GM18861 (cell line): ENCODE measurements around the gene ARFGEF3.
"Not testable (repeated sequence)": the region's sequence is repeated elsewhere in the genome, so short reads cannot be mapped to it uniquely, and the experiment has no call there.

Experiments
- ATAC-seq: cut with Tn5 transposase; IDR thresholded peaks from one replicate; pipeline ENCODE4 v1.9.1; 2021; ENCODE audit not compliant: unreplicated experiment

ARFGEF3 gene

DNA sequence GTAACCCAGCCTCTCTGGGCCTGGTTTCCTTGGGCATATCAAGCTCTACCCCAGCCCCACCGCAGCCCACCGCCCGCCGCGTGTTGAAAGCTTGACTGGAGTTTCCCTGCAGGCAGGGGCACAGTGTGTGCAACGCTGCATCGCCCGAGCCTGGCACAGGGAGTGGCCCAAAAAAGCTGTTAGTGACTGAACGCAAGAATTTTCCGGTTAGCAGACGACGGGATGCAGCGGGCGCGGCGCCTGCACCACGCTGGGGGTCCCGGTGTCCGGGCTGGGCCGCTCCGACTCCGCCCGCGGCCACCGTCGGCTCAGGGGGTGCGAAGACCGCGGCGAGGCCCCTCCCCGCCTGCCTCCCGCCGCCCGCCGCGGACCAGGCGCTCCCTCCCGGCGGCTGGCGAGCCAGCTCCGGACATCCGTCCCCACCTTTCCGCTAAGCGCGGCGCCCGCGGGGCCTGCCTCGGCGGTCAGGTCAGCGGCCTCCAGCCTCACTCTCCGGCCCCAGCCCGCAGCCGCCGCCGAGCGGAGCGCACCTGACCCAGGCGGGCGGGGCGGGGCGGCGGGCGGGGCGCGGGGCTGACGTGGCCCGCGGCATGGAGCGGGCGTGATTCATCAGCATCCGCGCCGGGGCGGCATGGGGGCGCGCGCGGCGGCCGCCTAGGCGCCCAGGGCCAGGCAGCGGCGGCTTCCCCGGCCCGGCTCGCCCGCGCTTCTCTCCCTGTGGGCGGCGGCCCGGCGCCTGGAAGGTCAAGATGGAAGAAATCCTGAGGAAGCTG lies at the start of gene ARFGEF3:
Gene ARFGEF3, plus strand, starts transcription at position 602 of the 773 bp plus-strand sequence. Its CDS starts 148 bp downstream, at position 750.
- no peak for ATAC-seq

DNA sequence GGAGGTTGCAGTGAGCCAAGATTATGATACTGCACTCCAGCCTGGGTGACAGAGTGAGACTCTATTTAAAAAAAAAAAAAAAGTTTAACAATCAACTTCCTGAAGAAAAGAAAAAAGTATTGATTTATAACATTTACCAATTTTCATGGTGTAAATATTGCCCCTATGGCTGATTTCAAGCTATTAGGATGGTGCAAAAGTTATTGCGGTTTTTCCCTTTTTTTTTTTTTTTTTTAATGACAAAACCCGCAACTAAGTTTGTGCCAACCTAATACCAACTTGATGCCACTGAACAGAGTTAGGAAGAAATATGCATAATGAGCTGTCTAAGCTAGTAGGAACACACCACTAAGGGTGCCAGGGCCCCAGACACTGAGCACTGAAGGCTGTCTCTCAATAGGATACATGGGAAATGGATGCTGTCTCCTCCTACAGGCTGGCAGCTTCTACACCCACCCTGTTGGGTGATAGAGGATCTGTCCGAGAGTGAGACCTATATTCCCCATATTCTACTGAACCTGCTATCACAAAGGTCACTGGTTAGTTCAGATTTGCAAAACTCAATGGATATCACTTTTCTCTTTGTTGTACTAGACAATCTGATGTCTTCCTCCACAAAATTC lies 48.0 kb upstream of the ARFGEF3 start:
- no peak for ATAC-seq

GRCh38 chr6:138115201-138115600 lies 46.5 kb upstream of the ARFGEF3 start:
- no peak for ATAC-seq

GRCh38 chr6:138115877-138116660 lies 45.7 kb upstream of the ARFGEF3 start:
- ATAC-seq, result no peak

DNA sequence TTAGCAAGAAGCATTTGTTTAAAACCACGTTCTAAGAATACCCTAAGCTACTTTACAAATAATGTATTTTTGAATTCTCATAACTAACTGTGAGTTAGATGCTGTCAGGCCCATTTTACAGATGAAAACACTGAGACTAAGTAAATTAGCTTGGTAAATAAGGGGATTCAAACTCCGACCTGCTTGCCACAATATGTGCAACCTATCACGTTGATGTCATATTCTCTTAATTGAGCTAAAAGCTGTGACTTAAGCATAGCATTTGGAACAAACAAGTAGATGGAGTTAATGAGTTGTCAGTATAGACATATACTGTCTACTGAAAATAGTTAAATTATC lies 45.1 kb upstream of the ARFGEF3 start:
- ATAC-seq, result no peak

DNA sequence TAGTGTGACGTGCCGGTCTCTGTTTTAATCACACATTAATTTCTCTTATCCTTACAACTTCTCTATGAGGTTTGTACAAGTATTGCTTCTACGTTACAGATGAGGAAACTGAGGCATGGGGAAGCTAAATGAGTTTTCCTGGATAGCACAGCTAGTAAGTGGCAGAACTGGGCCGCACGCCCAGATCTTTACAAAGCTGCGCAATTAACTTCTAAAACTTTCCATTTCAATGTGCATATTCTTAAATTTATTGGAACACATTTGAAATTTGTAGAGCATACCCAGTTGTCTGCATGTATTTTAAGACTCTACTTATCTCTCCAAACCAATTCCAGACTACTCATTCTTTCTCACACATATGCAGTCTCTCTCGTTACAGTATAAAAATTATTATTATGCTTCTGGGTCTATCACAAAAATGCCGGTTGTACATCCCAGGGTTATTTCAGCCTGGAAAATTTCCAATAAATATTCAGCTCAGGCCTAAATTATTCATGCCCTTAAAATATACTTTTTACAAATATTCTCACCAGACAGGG lies 44.3 kb upstream of the ARFGEF3 start:
- ATAC-seq, result no peak

- ATAC-seq, result not testable (repeated sequence)
Measured at GRCh38 chr6:138119229-138119628, 42.5 kb upstream of the ARFGEF3 start.

GRCh38 chr6:138119976-138120375 lies 41.8 kb upstream of the ARFGEF3 start:
- ATAC-seq, result no peak

GRCh38 chr6:138124096-138124495 lies 37.6 kb upstream of the ARFGEF3 start:
- no peak for ATAC-seq

DNA sequence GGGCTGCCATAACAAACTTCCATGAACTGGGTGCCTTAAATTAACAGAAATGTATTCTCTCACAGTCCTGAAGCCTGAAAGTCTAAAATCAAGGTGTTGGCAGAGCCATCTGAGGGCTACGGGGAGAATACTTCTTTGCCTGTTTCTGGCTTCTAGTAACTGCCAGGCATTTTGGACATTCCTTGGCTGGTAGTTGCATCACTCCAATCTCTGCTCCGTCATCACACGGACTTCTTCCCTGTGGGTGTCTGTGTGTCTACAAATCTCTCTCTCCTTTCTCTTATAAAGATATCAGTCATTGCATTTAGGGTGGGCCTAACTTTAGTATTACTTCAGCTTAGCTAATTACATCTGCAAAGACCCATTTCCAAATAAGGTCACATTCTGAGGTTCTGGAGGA lies 33.6 kb upstream of the ARFGEF3 start:
- no peak for ATAC-seq

GRCh38 chr6:138129190-138129589 lies 32.5 kb upstream of the ARFGEF3 start:
- ATAC-seq, result no peak

- ATAC-seq, result no peak
Measured at GRCh38 chr6:138142806-138143205, 18.9 kb upstream of the ARFGEF3 start.

DNA sequence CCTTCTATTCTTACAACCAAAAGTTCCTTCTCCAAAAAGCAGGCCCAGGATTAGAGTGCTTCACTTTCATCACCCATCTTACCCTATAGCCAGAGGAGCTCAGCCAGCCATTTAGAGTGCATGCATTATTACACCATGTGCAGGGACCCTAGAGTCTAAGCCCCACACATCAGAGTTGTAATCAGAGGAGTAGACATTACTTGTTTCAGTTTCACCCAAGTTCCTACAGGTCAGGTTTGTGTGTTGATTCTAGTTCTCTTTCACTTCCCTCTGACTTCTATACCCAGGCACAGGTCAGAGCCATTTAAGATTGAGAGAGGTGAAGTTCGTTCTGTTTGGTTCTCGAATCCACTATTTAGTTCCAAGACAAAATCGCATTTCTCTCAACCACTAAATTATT lies 16.3 kb upstream of the ARFGEF3 start:
- ATAC-seq, result peak; percentile 84

- no peak for ATAC-seq
Measured at GRCh38 chr6:138146544-138146943, 15.2 kb upstream of the ARFGEF3 start.

- no peak for ATAC-seq
Measured at GRCh38 chr6:138155443-138155842, 6.3 kb upstream of the ARFGEF3 start.

GRCh38 chr6:138157986-138158638 lies 3.6 kb upstream of the ARFGEF3 start:
- no peak for ATAC-seq

GRCh38 chr6:138159246-138159645 lies 2.5 kb upstream of the ARFGEF3 start:
- ATAC-seq, result no peak

DNA sequence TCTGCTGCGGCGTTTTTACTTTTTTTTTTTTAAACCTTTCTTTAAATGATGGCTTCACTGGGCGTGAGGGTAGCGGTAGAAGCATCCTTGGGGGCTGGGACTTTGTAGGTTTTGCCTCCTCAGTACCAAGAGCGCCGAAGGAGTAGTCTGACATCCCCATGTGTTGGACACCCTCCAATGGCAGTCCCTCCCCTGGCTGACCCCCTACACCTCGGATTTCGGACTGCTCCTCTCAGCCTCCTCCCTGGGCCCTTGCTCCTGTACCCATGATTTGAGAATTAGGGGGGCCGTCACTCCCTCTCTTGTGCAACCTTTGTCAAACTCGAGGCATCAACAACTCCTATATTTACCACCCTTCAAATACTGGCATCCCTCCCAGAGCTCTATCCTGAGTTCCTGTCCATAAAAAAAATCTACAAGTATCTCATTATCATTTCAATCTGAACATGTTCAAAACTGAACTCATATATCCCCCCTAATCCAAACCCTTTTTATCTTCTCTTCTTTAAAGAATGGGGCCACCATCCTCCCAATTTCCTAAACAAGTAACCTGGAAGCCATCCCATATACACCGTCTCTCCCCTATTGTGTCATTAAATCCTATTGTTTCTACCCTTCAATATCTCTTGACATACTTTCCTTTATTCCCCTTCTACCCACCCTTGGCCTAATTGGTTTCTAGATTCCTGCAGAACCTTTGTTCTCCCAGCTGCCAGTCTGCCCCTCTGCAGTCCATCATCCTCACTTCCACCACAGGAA lies 1.2 kb upstream of the ARFGEF3 start:
- no peak for ATAC-seq

DNA sequence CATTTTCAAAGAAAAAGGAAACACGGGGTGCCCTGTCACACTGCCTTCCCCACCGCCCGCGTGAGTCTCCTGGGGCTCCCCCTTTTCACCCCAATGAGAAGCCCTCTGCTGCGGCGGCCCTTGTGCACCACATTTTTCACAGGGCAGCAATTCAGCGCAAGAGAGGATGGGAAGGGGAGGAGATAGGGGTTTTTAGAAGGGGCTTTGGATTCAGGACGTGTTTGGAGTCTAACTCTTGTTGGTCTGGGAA lies 726 bp upstream of the ARFGEF3 start:
- no peak for ATAC-seq

- ATAC-seq, result no peak
Measured at GRCh38 chr6:138162111-138162954, 594 bp downstream of the ARFGEF3 start.
